ENCODE results near the gene CNPY4. TPM values are rescaled to one million over a fixed set of nuclear protein-coding genes. Genes with fewer than 3 reads are reported as not detected.

The CNPY4 gene
- total and polyA plus RNA-seq, 2 experiments from 2014 or later = 13.8 to 18.4 TPM

DNA sequence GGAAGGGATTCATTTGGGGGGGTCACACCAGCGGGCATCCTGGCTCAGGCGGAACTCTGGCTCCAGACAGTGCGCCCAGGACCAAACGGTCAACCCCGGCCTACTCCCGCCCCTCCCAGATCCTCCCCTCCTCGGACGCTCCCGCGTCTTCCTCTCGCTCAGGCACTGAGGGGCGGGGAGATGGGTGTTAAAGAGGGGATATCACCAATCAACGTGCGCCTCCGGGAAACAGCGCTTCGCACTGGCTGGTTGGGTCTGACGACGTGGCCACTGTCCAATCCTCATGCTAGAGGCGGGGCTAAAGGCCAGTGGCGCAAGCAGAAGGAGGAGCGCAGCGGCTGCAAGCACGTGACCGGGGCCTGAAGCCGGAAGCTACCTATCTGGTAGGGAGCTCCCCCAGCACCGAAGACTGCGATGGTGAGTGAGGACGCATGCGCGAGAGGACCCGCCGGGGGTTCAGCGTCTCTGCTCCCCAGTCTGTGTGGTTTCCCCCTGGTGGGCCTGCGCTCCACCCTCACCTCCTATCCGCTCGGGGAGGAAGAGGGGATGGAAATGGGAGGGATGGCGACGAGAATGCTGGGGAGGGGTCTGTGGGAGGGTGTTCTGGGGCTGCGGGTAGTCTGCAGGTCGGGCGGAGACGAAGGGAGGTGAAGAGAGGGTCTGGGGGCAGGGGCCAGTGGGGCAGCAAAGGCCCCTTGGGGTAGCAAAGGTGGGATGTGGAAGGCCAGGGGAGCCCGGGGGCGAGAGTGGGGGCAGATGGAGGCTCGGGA is 29.3 kb downstream of the CNPY4 start, which contains the start of gene LAMTOR4:
Gene LAMTOR4, plus strand, starts transcription at position 360 of the 770 bp plus-strand sequence. Its CDS starts 55 bp downstream, at position 415.
- peak; percentile 99 for DNase-seq (ENCODE audit: low read depth in 1 of 2, low spot score in 1 of 2)
- Histone ChIP-seq H3K27me3 (no peaks in the 10 kb centered on the region), H3K4me3 (peak within 1 kb of the TSS; percentile 97), H3K9me3 (ENCODE audit: low read depth) (no peaks in the 10 kb centered on the region), H3K36me3 (no peaks in the 10 kb centered on the region), H3K4me1 (ENCODE audit: low read depth) (no peaks in the 10 kb centered on the region), H3K27ac (peak within 1 kb of the TSS; percentile 54)
- TF ChIP-seq CTCF (IDR thresholded peaks at IDR 0.05; ENCODE audit: low read depth, low read length) = no peak

DNA sequence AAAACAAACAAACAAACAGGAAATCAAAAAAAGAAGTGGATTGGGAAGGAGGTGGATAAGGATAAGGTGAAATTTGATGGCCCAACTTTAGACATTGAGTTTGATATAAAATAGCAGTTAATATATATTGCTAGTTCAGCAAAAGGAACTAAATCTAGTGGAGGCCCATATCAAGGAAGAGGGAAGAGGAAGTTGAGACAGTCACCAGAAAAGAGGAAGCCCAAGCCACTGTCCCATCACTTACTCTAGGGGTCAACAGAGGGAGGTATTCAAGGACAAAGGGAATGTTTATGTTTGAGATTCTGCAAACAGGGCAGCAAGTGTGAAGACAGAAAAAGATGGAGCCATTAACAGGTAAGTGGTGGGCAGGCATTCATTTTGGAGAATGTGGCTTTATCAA is 33.0 kb downstream of the CNPY4 start:
- no peak for DNase-seq (ENCODE audit: low read depth in 1 of 2, low spot score in 1 of 2)
- no peak overlapping the region for H3K27ac ChIP-seq
- H3K36me3 ChIP-seq = peaks cover 19% of the 10 kb centered on the region
- no peaks in the 10 kb centered on the region for H3K9me3 ChIP-seq (ENCODE audit: low read depth)
- no peak overlapping the region for H3K4me3 ChIP-seq
- no peak for TF ChIP-seq CTCF (IDR thresholded peaks at IDR 0.05; ENCODE audit: low read depth, low read length)
- peaks cover 2% of the 10 kb centered on the region for H3K4me1 ChIP-seq (ENCODE audit: low read depth)
- no peaks in the 10 kb centered on the region for H3K27me3 ChIP-seq

DNA sequence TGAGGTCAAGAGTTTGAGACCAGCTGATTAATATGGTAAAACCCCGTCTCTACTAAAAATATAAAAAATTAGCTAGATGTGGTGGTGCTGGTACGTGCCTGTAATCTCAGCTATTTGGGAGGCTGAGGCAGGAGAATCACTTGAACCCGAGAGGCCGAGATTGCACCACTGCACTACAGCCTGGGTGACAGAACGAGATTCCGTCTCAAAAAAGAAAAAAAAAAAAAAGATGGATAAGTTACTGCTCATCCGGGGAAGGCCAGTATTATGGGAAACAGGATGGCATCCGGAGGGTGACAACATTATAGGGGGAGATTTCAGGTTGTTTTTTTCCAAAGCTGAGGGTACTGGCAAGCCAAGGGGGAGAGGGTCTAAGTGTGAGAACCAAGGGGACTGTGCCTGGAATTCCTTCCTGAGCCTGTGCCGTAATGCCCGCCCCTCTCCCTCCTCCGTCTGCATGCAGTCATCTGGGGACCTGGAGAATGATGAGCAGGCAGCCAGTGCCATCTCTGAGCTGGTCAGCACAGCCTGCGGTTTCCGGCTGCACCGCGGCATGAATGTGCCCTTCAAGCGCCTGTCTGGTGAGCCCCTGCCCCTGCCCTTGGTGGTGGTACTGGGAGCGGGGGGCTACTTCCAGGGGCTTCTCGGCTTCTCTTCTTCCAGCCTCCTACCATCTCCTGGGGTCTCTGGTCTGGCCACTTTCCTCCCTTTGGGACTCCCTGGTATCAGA is 33.7 kb downstream of the CNPY4 start:
- Histone ChIP-seq H3K27ac (no peak overlapping the region), H3K4me3 (no peak overlapping the region), H3K36me3 (peaks cover 19% of the 10 kb centered on the region), H3K9me3 (ENCODE audit: low read depth) (no peaks in the 10 kb centered on the region), H3K27me3 (no peaks in the 10 kb centered on the region), H3K4me1 (ENCODE audit: low read depth) (peaks cover 6% of the 10 kb centered on the region)
- DNase-seq (ENCODE audit: low read depth in 1 of 2, low spot score in 1 of 2) = no peak
- no peak for TF ChIP-seq CTCF (IDR thresholded peaks at IDR 0.05; ENCODE audit: low read depth, low read length)

DNA sequence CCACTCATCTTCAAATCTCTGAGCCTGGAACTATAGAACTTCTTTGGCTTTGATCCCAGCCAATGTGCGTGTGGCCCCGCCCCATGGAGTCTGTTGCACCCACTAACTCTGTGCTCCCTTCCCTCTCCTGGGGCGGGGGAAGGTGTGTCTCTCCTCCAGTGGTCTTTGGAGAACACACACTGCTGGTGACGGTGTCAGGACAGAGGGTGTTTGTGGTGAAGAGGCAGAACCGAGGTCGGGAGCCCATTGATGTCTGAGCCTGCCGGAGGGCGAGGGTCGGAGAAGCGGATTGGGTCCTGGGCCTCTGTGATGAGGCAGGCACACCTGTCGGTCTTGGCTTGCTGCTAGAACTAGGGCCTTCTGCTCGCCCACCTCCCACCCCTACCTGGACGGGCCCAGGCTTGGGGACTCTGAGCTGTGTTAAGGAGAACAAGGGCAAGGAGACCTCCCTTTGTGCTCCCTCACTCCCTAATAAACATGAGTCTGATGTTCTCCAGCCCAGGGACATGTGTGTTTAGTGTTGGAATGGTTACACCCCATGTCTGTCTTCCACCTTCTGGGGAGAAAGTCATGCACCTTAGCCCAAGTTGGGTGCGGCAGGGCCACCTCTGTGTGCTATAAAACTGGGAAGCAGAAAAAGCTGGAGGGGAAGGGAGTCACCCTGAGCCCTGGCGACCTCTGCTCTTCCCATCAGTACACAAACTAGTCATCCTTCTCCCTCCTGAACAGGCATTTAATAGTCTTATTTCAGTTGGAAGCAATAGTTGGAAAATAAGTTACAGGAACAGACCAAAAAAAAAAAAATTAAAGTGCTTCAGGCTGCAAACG is 34.5 kb downstream of the CNPY4 start:
- DNase-seq (ENCODE audit: low read depth in 1 of 2, low spot score in 1 of 2) = no peak
- Histone ChIP-seq H3K9me3 (ENCODE audit: low read depth) (no peaks in the 10 kb centered on the region), H3K36me3 (peaks cover 19% of the 10 kb centered on the region), H3K4me3 (no peak overlapping the region), H3K4me1 (ENCODE audit: low read depth) (peaks cover 6% of the 10 kb centered on the region), H3K27ac (peak overlapping the region; percentile 56), H3K27me3 (no peaks in the 10 kb centered on the region)
- TF ChIP-seq CTCF (IDR thresholded peaks at IDR 0.05; ENCODE audit: low read depth, low read length) = no peak

All from cardiac muscle cell (in vitro differentiated cells and primary cell).